IMR-90 (cell line): ENCODE data around the gene ODF2.

Source experiments
- BHLHE40 ChIP-seq: fragments of 150-350 bp; IDR thresholded peaks from 2 replicates; pipeline ENCODE4 v1.6.1; 2016; ENCODE audit warnings: mild to moderate bottlenecking, low read depth, low read length
- CEBPB ChIP-seq: IDR thresholded peaks from 2 replicates; pipeline ENCODE4 v1.6.1; 2012; ENCODE audit warnings: low read depth, low read length, improper control_type of control experiment
- CTCF ChIP-seq: conservative IDR thresholded peaks from 2 replicates; pipeline ENCODE4 v1.5.1; 2012; ENCODE audit warnings: mild to moderate bottlenecking, low read depth, low read length, improper control_type of control experiment
- ELK1 ChIP-seq: fragments of 150-350 bp; IDR thresholded peaks from 2 replicates; pipeline ENCODE4 v1.6.1; 2016; ENCODE audit warnings: low read depth, mild to moderate bottlenecking, low read length, moderate library complexity, borderline replicate concordance
- MAFK ChIP-seq: IDR thresholded peaks from 2 replicates; pipeline ENCODE4 v1.6.1; 2012; ENCODE audit warnings: low read depth, low read length, improper control_type of control experiment
- MAZ ChIP-seq: IDR thresholded peaks from 2 replicates; pipeline ENCODE4 v1.6.1; 2012; ENCODE audit warnings: low read depth, mild to moderate bottlenecking, low read length, improper control_type of control experiment, moderate library complexity, borderline replicate concordance
- MXI1 ChIP-seq: IDR thresholded peaks from 2 replicates; pipeline ENCODE4 v1.6.1; 2012; ENCODE audit warnings: low read depth, mild to moderate bottlenecking, low read length, moderate library complexity, borderline replicate concordance
- POLR2A ChIP-seq: IDR thresholded peaks from 2 replicates; pipeline ENCODE4 v1.6.1; 2012; ENCODE audit warnings: mild to moderate bottlenecking, low read depth, low read length
- RAD21 ChIP-seq: IDR thresholded peaks from 2 replicates; pipeline ENCODE4 v1.6.1; 2012; ENCODE audit warnings: low read length, improper control_type of control experiment
- RCOR1 ChIP-seq: IDR thresholded peaks from 2 replicates; pipeline ENCODE4 v1.6.1; 2012; ENCODE audit warnings: mild to moderate bottlenecking, low read length, improper control_type of control experiment; ENCODE audit not compliant: insufficient replicate concordance
- TF ChIP-seq, protein P1 (sequence below): fragments of 150-350 bp; IDR thresholded peaks from 2 replicates; pipeline ENCODE4 v1.6.1; 2017; ENCODE audit warnings: mild to moderate bottlenecking, antibody characterized with exemption, low read length, low read depth

DNA sequence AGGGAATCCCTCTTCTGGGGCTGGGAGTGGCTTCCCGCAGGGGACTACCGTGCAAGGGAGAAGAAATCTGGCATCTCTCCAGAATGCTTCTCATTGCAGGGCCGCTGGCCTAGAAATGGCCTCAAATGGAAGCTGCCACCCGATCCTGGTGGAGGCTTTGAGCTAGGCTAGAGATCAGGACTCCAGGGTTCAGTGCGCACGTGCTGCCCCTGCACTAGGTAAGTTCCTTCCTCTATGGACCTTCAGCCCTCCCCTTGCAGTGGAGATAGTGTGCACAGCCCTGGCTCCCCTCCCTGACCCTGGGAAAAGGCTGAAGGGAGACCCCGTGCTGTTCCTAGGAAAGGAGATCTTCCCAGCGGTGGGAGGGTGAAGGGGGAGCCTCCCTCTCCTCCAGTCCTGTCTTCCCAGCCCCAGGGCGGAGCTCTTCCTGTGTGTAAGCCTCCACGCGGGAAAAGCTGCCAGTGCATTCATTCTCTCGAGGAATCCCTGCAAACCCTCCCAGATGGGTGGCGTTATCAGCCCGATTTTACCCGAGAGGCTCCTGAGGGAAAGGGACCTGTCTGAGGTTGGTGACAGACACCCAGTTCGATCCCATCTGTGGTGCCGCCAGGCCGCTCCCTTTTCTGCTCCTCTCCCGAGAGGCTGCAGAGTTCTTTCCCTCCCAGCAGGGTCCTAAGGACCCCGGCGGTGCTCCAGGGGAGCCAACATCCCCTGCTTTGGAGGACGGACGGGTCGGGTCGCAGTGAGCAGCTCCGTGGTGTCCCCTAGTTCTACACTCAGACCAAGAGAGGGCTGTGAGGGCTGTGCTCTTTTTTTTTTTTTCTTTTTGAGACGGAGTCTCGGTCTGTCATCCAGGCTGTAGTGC lies 36.5 kb upstream of the ODF2 start:
- TF ChIP-seq CTCF, result no peak
- TF ChIP-seq POLR2A, result no peak
- TF ChIP-seq CEBPB, result no peak
- TF ChIP-seq ELK1, result no peak
- TF ChIP-seq, protein P1, sequence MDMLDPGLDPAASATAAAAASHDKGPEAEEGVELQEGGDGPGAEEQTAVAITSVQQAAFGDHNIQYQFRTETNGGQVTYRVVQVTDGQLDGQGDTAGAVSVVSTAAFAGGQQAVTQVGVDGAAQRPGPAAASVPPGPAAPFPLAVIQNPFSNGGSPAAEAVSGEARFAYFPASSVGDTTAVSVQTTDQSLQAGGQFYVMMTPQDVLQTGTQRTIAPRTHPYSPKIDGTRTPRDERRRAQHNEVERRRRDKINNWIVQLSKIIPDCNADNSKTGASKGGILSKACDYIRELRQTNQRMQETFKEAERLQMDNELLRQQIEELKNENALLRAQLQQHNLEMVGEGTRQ, result no peak
- no peak for TF ChIP-seq MXI1
- TF ChIP-seq BHLHE40, result no peak
- TF ChIP-seq RAD21, result no peak
- no peak for TF ChIP-seq RCOR1
- no peak for TF ChIP-seq MAFK
- no peak for TF ChIP-seq MAZ
